ENCODE results near the gene C3orf80. TPM values are rescaled to one million over a fixed set of nuclear protein-coding genes. Genes with fewer than 3 reads are reported as not detected.
A peak's percentile ranks its signal among the peaks of the same experiment; 100 is the strongest.
"Not testable (repeated sequence)": the region's sequence is repeated elsewhere in the genome, so short reads cannot be mapped to it uniquely, and the experiment has no call there.

C3orf80 gene
- total RNA-seq: 0.13 TPM
- polyA plus RNA-seq (ENCODE audit: insufficient read depth in 1 of 8, insufficient read length in 8 of 8, low replicate concordance in 1 of 8): under 1 TPM; 0.11 to 0.65 (median 0.38) TPM
- long read RNA-seq, donor 1: 0 reads
- long read RNA-seq, donor 2: 0 reads
- long read RNA-seq, donor 3: 0 reads
- long read RNA-seq, donor 4: 0 reads
- long read RNA-seq, donor 5, partial matches to known transcripts: 0 of 1 reads
- long read RNA-seq, donor 5, other reads (novel, unspliced or antisense): 0 of 1 reads
- long read RNA-seq, donor 6: 0 reads
- long read RNA-seq, donor 7: 0 reads
- long read RNA-seq, donor 8: 0 reads
- long read RNA-seq, donor 9, partial matches to known transcripts: 0 of 1 reads
- long read RNA-seq, donor 9, other reads (novel, unspliced or antisense): 0 of 1 reads
- long read RNA-seq, donor 10, partial matches to known transcripts: 0 of 1 reads
- long read RNA-seq, donor 10, other reads (novel, unspliced or antisense): 0 of 1 reads
- long read RNA-seq, donor 11, partial matches to known transcripts: 0 of 1 reads
- long read RNA-seq, donor 11, other reads (novel, unspliced or antisense): 0 of 1 reads

DNA sequence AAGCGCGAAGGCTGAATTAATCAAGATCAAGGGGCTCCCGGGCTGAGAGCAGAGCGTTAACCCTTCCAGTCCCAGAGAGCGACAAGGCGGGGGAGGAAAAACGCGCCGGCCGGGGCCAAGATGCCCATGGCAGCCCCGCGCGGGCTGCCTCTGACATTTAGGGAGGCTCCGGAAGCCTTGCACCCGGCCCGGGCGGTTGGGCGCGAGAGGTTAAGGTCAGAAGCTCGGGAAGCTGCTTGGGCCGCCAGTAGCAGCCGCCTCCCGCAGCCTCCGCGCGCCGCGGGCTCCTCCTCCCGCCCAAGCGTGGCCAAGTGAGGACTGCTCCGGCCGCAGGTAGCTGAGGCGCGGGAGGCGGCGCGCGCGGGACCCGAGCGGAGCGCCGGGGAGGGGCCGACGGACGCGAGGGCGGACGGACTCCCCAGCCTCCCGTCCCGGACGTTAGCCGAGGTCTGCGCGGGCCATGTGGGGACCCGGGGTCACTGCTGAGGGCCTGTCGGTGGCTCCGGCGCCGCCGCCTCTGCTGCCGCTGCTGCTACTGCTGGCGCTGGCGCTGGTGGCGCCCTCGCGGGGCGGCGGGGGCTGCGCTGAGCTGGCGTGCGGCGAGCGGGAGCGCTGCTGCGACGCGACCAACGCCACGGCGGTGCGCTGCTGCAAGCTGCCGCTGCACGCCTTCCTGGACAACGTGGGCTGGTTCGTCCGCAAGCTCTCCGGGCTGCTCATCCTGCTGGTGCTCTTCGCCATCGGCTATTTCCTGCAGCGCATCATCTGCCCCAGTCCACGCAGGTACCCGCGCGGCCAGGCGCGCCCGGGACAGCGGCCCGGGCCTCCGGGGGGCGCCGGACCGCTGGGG, at the start of gene C3orf80:
Gene C3orf80 (plus strand): TSS at position 247 of the 850 bp plus-strand sequence. CDS start 214 bp downstream, at position 461.
- Histone ChIP-seq H3K27me3 (ENCODE audit: control insufficient read depth, insufficient read depth, low read length) (peaks cover 48% of the 10 kb centered on the region), H3K4me1 (ENCODE audit: control insufficient read depth, insufficient read depth, low read length) (peaks cover 17% of the 10 kb centered on the region), H3K27ac (ENCODE audit: low read length) (no peak within 1 kb of the TSS), H3K9me3 (replicated peaks; ENCODE audit: control insufficient read depth, low read depth, low read length) (no peaks in the 10 kb centered on the region), H3K36me3 (ENCODE audit: control insufficient read depth, insufficient read depth, low read length) (no peaks in the 10 kb centered on the region), H3K4me3 (ENCODE audit: low read length) (peak within 1 kb of the TSS; percentile 35)
- WGBS (ENCODE audit: insufficient coverage): under 1% methylated on average over 102 of the region's 104 CpGs
- DNase-seq: peak; percentile 51

DNA sequence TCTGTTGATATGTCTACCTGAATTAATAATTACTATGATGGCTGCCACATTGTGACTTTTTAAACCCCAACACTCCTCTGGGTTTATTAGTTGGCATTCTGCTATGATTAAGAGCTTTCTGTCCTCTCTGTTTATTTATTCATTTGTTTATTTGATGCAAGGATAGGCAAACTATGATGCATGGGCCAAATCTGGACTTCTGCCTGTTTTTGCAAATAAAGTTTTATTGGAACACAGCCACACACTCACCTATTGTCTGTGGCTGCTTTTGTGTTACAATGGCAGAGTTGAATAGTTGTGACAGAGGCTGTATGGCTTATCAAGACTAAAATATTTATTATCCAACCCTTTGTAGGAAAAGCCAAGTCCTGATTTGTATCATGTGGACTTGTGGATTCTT, 48.3 kb upstream of the C3orf80 start:
- no peak overlapping the region for H3K27ac ChIP-seq (ENCODE audit: low read length)
- no peak for DNase-seq
- no peaks in the 10 kb centered on the region for H3K4me1 ChIP-seq (ENCODE audit: control insufficient read depth, insufficient read depth, low read length)
- H3K9me3 ChIP-seq (replicated peaks; ENCODE audit: control insufficient read depth, low read depth, low read length): no peaks in the 10 kb centered on the region
- H3K4me3 ChIP-seq (ENCODE audit: low read length): no peak overlapping the region
- H3K36me3 ChIP-seq (ENCODE audit: control insufficient read depth, insufficient read depth, low read length): no peaks in the 10 kb centered on the region
- H3K27me3 ChIP-seq (ENCODE audit: control insufficient read depth, insufficient read depth, low read length): no peaks in the 10 kb centered on the region

DNA sequence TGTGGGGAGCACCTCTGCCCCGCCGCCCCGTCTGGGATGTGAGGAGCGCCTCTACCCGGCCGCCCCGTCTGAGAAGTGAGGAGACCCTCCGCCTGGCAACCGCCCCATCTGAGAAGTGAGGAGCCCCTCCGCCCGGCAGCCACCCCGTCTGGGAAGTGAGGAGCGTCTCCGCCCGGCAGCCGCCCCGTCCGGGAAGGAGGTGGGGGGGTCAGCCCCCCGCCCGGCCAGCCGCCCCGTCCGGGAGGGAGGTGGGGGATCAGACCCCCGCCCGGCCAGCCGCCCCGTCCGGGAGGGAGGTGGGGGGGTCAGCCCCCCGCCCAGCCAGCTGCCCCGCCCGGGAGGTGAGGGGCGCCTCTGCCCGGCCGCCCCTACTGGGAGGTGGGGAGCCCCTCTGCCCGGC, 46.6 kb upstream of the C3orf80 start:
- no CpG with 5 or more reads among the region's 35 CpGs for WGBS (ENCODE audit: insufficient coverage)
- not testable (repeated sequence) for H3K4me1 ChIP-seq (ENCODE audit: control insufficient read depth, insufficient read depth, low read length); H3K27ac ChIP-seq (ENCODE audit: low read length); H3K36me3 ChIP-seq (ENCODE audit: control insufficient read depth, insufficient read depth, low read length); DNase-seq; H3K4me3 ChIP-seq (ENCODE audit: low read length); H3K9me3 ChIP-seq (replicated peaks; ENCODE audit: control insufficient read depth, low read depth, low read length); H3K27me3 ChIP-seq (ENCODE audit: control insufficient read depth, insufficient read depth, low read length)

DNA sequence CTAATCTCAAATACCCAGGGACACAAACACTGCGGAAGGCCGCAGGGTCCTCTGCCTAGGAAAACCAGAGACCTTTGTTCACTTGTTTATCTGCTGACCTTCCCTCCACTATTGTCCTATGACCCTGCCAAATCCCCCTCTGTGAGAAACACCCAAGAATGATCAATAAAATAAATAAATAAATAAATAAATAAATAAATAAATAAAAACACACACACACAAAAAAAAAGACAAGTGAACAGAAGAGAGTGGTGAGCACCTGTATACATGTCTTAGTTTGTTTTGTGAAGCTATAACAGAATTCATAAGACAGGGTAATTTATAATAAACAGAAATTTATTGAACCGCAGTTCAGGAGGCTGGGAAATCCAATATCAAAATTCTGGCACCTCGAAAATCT, 45.8 kb upstream of the C3orf80 start:
- H3K27ac ChIP-seq (ENCODE audit: low read length); H3K9me3 ChIP-seq (replicated peaks; ENCODE audit: control insufficient read depth, low read depth, low read length); DNase-seq; H3K4me1 ChIP-seq (ENCODE audit: control insufficient read depth, insufficient read depth, low read length); H3K27me3 ChIP-seq (ENCODE audit: control insufficient read depth, insufficient read depth, low read length); H3K4me3 ChIP-seq (ENCODE audit: low read length); H3K36me3 ChIP-seq (ENCODE audit: control insufficient read depth, insufficient read depth, low read length): not testable (repeated sequence)
- WGBS (ENCODE audit: insufficient coverage): no CpG with 5 or more reads among the region's 4 CpGs

DNA sequence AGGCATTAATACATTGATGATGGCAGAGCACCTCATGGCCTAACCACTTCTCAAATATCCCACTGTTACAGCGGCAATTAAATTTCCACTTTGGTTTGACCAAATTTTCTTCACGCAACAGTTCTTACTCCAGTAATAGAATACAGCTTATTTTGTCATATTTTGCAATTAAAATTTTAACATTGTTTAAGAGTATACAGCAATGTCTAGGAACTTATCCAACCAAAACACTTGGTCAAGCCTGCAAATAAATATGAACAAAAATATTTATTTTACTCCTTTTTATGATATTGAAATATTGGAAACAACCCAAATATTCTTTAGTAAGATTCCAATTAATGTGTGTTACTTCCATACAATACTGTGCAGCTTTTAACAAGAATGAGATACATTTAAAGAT, 45.3 kb upstream of the C3orf80 start:
- H3K27me3 ChIP-seq (ENCODE audit: control insufficient read depth, insufficient read depth, low read length): no peaks in the 10 kb centered on the region

DNA sequence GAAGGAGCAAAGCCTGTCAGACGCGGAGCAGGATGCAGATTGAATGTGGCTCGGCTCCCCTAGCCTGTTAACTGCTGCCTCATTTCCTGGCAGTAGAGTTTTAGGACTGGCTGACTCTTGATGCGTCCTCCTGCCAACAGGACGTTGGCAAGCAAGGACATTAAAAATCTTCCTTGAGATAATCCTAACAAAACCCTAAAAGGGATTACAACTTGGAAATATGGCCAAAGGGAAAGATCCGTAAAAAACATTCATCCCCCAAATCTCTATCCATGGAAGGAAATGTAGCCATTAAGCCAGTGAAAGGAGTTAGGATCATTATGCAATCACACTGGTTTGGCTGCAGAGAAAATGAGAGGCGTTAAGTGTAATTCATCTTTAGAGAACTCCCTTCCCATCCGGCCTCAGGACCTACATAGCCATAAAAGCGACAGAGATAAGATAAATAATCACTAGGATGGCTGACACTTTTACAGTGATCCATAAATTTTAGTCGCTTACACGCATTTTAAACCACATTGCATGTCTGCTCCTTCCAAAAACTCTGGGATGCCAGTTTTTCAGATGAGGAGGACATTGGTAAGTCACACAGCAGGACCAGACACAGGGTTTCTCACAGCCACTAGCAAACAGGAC, 44.5 kb upstream of the C3orf80 start:
- no peak overlapping the region for H3K4me3 ChIP-seq (ENCODE audit: low read length)
- H3K27me3 ChIP-seq (ENCODE audit: control insufficient read depth, insufficient read depth, low read length): no peaks in the 10 kb centered on the region
- WGBS (ENCODE audit: insufficient coverage): 0% methylated on average over 3 of the region's 11 CpGs
- peak; percentile 69 for DNase-seq
- H3K27ac ChIP-seq (ENCODE audit: low read length): no peak overlapping the region
- H3K36me3 ChIP-seq (ENCODE audit: control insufficient read depth, insufficient read depth, low read length): no peaks in the 10 kb centered on the region
- no peaks in the 10 kb centered on the region for H3K9me3 ChIP-seq (replicated peaks; ENCODE audit: control insufficient read depth, low read depth, low read length)
- H3K4me1 ChIP-seq (ENCODE audit: control insufficient read depth, insufficient read depth, low read length): no peaks in the 10 kb centered on the region

More for the DNA sequence above, 45.3 kb upstream of the C3orf80 start:
- DNase-seq: no peak
- Histone ChIP-seq H3K27ac (ENCODE audit: low read length) (no peak overlapping the region), H3K4me3 (ENCODE audit: low read length) (no peak overlapping the region), H3K9me3 (replicated peaks; ENCODE audit: control insufficient read depth, low read depth, low read length) (no peaks in the 10 kb centered on the region), H3K36me3 (ENCODE audit: control insufficient read depth, insufficient read depth, low read length) (no peaks in the 10 kb centered on the region), H3K4me1 (ENCODE audit: control insufficient read depth, insufficient read depth, low read length) (no peaks in the 10 kb centered on the region)
- WGBS (ENCODE audit: insufficient coverage): no CpG with 5 or more reads among the region's 2 CpGs

DNA sequence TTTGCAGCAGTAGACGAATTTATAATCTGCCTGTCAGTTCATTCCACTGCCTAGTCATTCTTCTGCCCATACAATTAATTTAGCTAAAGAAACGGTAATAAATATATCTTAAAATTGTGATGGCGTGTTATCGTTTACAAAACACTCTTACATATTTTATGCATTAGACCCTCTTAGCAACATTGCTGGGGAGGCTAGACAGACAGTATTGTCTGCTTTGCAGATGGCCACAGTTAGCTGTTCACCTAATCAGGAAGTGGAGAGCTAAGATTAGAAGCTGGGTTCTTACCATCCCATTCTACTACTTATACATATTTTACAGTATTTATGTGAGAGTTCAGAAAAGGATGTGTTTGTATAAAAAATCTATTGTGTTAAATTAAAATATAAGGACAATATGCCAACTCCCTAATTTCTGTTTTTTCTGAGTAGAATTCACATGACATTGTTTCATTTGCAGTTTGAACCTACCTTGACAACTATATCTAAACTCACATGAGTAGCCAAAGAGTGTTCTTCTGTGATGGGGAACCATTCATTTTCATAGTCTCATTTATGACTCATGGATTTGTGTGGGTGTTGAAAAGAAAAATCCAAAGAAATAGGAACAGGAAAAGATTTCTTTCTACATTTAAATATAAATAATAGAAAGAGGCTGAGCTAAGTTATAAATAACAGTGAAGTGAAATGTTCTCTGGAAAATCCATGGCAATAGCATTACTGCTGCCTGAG, 41.7 kb upstream of the C3orf80 start:
- no CpG with 5 or more reads among the region's 4 CpGs for WGBS (ENCODE audit: insufficient coverage)
- H3K4me1 ChIP-seq (ENCODE audit: control insufficient read depth, insufficient read depth, low read length): no peaks in the 10 kb centered on the region
- no peaks in the 10 kb centered on the region for H3K9me3 ChIP-seq (replicated peaks; ENCODE audit: control insufficient read depth, low read depth, low read length)
- H3K27me3 ChIP-seq (ENCODE audit: control insufficient read depth, insufficient read depth, low read length): peaks cover 2% of the 10 kb centered on the region
- H3K4me3 ChIP-seq (ENCODE audit: low read length): no peak overlapping the region
- no peaks in the 10 kb centered on the region for H3K36me3 ChIP-seq (ENCODE audit: control insufficient read depth, insufficient read depth, low read length)
- no peak for DNase-seq
- H3K27ac ChIP-seq (ENCODE audit: low read length): no peak overlapping the region

DNA sequence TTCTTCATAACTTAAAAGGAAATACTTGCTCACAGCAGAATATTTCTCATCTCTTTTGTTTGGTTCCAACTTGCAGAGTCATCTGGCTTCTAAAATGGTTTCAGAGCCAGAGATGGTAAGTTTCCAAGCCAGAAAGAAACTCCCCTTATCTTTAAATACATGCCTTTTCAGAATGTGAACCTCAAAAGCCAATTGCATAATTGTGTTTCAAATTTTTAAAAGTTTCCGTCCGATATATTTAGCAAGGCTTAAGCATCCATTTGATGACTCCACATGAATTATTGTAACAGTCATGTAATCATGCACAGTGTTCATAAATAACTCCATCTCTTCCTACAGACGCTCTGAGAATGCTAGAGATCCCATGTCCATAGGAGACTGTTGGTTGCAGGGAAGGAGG, 40.6 kb upstream of the C3orf80 start:
- H3K27ac ChIP-seq (ENCODE audit: low read length): no peak overlapping the region
- WGBS (ENCODE audit: insufficient coverage): no CpG with 5 or more reads among the region's 3 CpGs
- peak; percentile 49 for DNase-seq

DNA sequence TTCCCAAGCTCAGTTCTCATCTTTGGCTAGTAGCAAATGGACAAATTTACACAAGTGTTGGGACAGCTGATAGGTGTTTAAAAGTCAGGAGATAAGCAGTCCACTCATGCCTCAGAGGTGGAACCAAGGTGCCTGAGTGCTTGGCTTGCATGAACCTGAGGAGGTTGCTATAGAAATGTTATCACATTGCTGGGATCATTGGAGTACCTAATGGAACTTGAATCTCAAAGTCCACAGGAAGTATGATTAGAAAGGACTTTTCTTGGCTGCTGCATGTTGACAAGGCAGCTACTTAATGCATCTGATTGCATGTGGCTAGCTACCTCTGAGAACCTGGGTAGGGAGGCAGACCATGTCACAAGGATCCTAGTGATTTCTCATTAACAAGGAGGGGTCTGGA, 39.5 kb upstream of the C3orf80 start:
- H3K4me1 ChIP-seq (ENCODE audit: control insufficient read depth, insufficient read depth, low read length): no peaks in the 10 kb centered on the region
- H3K27ac ChIP-seq (ENCODE audit: low read length): no peak overlapping the region

More for the DNA sequence above, 40.6 kb upstream of the C3orf80 start:
- Histone ChIP-seq H3K9me3 (replicated peaks; ENCODE audit: control insufficient read depth, low read depth, low read length) (no peaks in the 10 kb centered on the region), H3K4me1 (ENCODE audit: control insufficient read depth, insufficient read depth, low read length) (no peaks in the 10 kb centered on the region), H3K36me3 (ENCODE audit: control insufficient read depth, insufficient read depth, low read length) (no peaks in the 10 kb centered on the region), H3K4me3 (ENCODE audit: low read length) (no peak overlapping the region), H3K27me3 (ENCODE audit: control insufficient read depth, insufficient read depth, low read length) (peaks cover 2% of the 10 kb centered on the region)

More for the DNA sequence above, 39.5 kb upstream of the C3orf80 start:
- Histone ChIP-seq H3K36me3 (ENCODE audit: control insufficient read depth, insufficient read depth, low read length) (no peaks in the 10 kb centered on the region), H3K27me3 (ENCODE audit: control insufficient read depth, insufficient read depth, low read length) (peaks cover 2% of the 10 kb centered on the region), H3K4me3 (ENCODE audit: low read length) (no peak overlapping the region), H3K9me3 (replicated peaks; ENCODE audit: control insufficient read depth, low read depth, low read length) (no peaks in the 10 kb centered on the region)
- no peak for DNase-seq
